Right lobe of liver (tissue), 6 donors: ENCODE measurements around the gene CYSLTR2. TPM values are rescaled to one million over a fixed set of nuclear protein-coding genes. Genes with fewer than 3 reads are reported as not detected.

ENCODE experiments used
- ATAC-seq, 4 donors: fragments of 200-7000 bp; cut with Tn5 transposase; one replicate each; pipeline ENCODE4 v1.9.1; 2020; ENCODE audit warnings: mild to moderate bottlenecking in 4 of 4, moderate library complexity in 4 of 4
- DNase-seq, 3 donors: peaks; one replicate each; pipeline ENCODE4 v3.0.0-alpha.2; 2020
- H3K27ac ChIP-seq, 3 donors: fragments of 200-600 bp; one replicate each; pipeline ENCODE4 v1.8.0; 2022
- H3K27me3 ChIP-seq, 2 donors: fragments of 200-600 bp; one replicate each; pipeline ENCODE4 v1.8.0; 2022
- H3K36me3 ChIP-seq, 4 donors: fragments of 200-600 bp; sonication (generic) in 1 of 4; one replicate each; pipeline versions ENCODE4 v1.5.1 to v1.8.0; 2017 to 2022; ENCODE audit warnings: control low read depth in 1 of 4
- H3K4me1 ChIP-seq, 4 donors: fragments of 200-600 bp; sonication (generic) in 1 of 4; one replicate each; pipeline versions ENCODE4 v1.5.1 to v1.8.0; 2017 to 2022; ENCODE audit warnings: control low read depth in 1 of 4
- H3K4me3 ChIP-seq, 3 donors: fragments of 200-600 bp; one replicate each; pipeline ENCODE4 v1.8.0; 2022
- H3K9me3 ChIP-seq, 4 donors: fragments of 200-600 bp; sonication (generic) in 1 of 4; one replicate each; pipeline versions ENCODE4 v1.5.1 to v1.8.0; 2017 to 2022; ENCODE audit warnings: control low read depth in 1 of 4
- POLR2A ChIP-seq: fragments of 450-650 bp; IDR thresholded peaks from one replicate; pipeline ENCODE4 v1.6.1; 2017; ENCODE audit warnings: antibody characterized with exemption, mild to moderate bottlenecking
- WGBS: methylation state at CpG from one replicate; pipeline ENCODE4 v1.1.6; 2018; ENCODE audit warnings: low coverage, low lambda C conversion rate; ENCODE audit not compliant: insufficient coverage; ENCODE audit errors: missing lambda C conversion rate; 5-methylcytosine and 5-hydroxymethylcytosine counted together
- intact Hi-C, 2 donors: fragments of 100-400 bp; cut with DNase I; formaldehyde crosslinking; loops; one replicate each; pipeline versions ENCODE4 v1.11.2 to v1.14.1; 2022
- total RNA-seq, 6 experiments: library from RNA; depleted of rRNA in 2 of 6; stranded (reverse); fragments of >200 nt in 2 of 6; fragmentation: NEBNext Ultra II Directional in 3 of 6; extraction: Animal tissue kit (Norgen Biotek cat#: 25700) in 3 of 6; gene quantifications; one replicate each; pipeline versions ENCODE4 v1.1.0 to v1.2.4, GENCODE V29; 2016 to 2023
- TF ChIP-seq, protein P1 (sequence below), 4 donors: fragments of 200-600 bp in 3 of 4; fragments of 450-650 bp in 1 of 4; IDR thresholded peaks; one replicate each; pipeline versions ENCODE4 v1.5.1 to v1.8.0; 2016 to 2022; ENCODE audit warnings: antibody characterized with exemption in 4 of 4, mild to moderate bottlenecking in 2 of 4
- donor health status: DM: no; HTN: yes; CAD: no.
- donor health status: DM: no; HTN: no; CAD: no.
- donor health status: DM: no; HTN: no; CAD: no.
- donor health status: DM: no; HTN: yes; CAD: no.
- donor health status: DM: no; HTN: yes; CAD: no.

Gene CYSLTR2
- total RNA-seq, 6 experiments from 2014 or later: 0.06 to 0.93 (median 0.14) TPM

DNA sequence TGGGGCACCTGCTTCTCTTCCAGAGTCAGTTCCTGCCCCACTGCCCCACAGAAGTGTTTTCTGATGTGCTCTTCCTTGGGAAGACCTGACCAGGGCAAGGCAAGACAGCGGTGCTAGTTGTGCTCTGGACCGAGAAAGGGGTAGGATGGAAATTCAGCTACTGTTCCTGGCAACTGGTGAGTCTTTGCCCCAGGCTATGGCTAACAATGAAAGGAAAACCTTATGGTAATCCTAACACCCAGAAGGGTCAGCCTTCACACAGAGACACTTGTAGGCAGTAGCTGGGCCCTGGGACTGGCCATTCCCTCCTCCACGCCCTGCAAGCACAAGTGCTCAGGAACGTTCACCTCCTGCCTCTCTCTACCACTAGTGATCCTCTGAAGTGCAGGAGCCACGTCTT lies 9.6 kb upstream of the CYSLTR2 start:
- Histone ChIP-seq H3K27ac (no peak overlapping the region), H3K4me1 (no peaks in the 10 kb centered on the region), H3K36me3 (no peaks in the 10 kb centered on the region), H3K4me3 (no peak overlapping the region), H3K9me3 (no peaks in the 10 kb centered on the region), H3K27me3 (no peaks in the 10 kb centered on the region)
- 44% methylated on average over 2 of the region's 5 CpGs for WGBS
- peak in 1 of 4 donors; percentile 17 for ATAC-seq
- intact Hi-C loops: no loop called here
- no peak for TF ChIP-seq POLR2A
- TF ChIP-seq, protein P1, sequence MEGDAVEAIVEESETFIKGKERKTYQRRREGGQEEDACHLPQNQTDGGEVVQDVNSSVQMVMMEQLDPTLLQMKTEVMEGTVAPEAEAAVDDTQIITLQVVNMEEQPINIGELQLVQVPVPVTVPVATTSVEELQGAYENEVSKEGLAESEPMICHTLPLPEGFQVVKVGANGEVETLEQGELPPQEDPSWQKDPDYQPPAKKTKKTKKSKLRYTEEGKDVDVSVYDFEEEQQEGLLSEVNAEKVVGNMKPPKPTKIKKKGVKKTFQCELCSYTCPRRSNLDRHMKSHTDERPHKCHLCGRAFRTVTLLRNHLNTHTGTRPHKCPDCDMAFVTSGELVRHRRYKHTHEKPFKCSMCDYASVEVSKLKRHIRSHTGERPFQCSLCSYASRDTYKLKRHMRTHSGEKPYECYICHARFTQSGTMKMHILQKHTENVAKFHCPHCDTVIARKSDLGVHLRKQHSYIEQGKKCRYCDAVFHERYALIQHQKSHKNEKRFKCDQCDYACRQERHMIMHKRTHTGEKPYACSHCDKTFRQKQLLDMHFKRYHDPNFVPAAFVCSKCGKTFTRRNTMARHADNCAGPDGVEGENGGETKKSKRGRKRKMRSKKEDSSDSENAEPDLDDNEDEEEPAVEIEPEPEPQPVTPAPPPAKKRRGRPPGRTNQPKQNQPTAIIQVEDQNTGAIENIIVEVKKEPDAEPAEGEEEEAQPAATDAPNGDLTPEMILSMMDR (IDR thresholded peaks at IDR 0.05): no peak
- DNase-seq: no peak

DNA sequence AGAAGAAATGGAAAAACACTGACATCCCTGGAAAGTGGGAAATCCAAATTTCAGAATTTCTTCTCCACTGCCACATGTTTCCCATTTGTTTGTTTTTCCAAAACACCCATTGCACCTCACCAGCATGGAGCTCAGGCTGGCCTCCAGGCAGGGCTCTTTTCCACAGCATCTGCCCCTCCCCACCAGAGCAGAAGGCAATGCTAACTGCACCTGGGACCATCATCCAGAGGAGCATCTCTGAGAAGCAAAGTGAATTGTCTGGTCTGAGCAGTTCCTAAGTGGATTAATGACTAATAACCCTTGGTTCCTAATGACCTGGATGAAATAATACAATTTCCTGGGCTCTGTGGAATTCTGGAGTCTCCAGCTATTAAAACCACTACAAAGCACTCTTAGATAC lies 8.8 kb upstream of the CYSLTR2 start:
- TF ChIP-seq, protein P1 (IDR thresholded peaks at IDR 0.05): no peak
- TF ChIP-seq POLR2A: no peak
- no peak overlapping the region for H3K4me3 ChIP-seq
- no peak for DNase-seq
- ATAC-seq: no peak
- H3K27me3 ChIP-seq: no peaks in the 10 kb centered on the region
- no peak overlapping the region for H3K27ac ChIP-seq
- no peaks in the 10 kb centered on the region for H3K4me1 ChIP-seq
- no peaks in the 10 kb centered on the region for H3K9me3 ChIP-seq
- intact Hi-C loops: no loop called here
- no peaks in the 10 kb centered on the region for H3K36me3 ChIP-seq

DNA sequence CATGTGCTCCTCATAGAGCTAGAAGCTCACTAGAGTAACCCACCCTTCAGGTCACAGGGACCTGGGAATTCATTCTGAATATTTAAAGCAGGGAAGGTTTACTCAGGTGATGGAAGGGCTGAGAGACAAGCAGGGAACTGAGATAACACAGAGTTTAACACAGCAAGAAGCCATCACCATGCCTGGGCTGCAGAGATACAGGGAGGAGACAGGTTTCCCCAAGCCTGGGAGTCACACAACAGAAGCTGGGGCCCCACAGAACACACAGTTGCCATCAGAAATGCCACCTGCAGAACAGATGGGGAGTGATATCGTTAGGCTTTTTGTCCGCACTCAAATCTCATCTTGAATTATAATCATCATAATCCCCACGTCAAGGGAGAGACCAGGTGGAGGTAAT lies 7.9 kb upstream of the CYSLTR2 start:
- Histone ChIP-seq H3K27ac (no peak overlapping the region), H3K9me3 (no peaks in the 10 kb centered on the region), H3K36me3 (no peaks in the 10 kb centered on the region), H3K27me3 (no peaks in the 10 kb centered on the region), H3K4me1 (no peaks in the 10 kb centered on the region), H3K4me3 (no peak overlapping the region)
- intact Hi-C loops: no loop called here
- TF ChIP-seq, protein P1 (IDR thresholded peaks at IDR 0.05): no peak
- TF ChIP-seq POLR2A: no peak
- DNase-seq (no peak), ATAC-seq (no peak)
- WGBS: 65% methylated on average over 2 of the region's 3 CpGs

DNA sequence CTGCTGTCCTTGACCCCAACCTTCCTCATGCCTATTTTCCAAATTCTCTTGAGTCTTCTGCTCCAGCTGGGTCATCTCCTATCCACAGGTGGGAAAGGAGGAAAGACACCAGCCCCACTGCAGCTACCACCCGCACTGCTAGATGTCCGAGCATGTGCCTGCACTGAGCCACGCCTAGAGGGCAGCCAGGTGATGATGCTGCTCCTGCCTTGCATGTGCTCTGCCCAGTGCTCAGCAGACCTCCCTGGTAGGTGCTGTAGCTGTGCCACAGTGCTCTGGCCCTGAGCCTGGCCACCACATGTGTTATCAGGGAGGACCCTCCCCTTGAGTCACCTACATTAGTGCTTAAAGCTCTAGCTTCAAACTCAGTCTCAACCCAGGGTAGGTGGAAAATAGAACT lies 6.9 kb upstream of the CYSLTR2 start:
- Histone ChIP-seq H3K4me1 (no peaks in the 10 kb centered on the region), H3K36me3 (no peaks in the 10 kb centered on the region), H3K4me3 (no peak overlapping the region), H3K27ac (no peak overlapping the region), H3K9me3 (no peaks in the 10 kb centered on the region), H3K27me3 (no peaks in the 10 kb centered on the region)
- ATAC-seq (peak in 1 of 4 donors; percentile 22), DNase-seq (no peak)
- TF ChIP-seq, protein P1 (IDR thresholded peaks at IDR 0.05): no peak
- no CpG with 5 or more reads among the region's 3 CpGs for WGBS
- intact Hi-C loops: no loop called here

DNA sequence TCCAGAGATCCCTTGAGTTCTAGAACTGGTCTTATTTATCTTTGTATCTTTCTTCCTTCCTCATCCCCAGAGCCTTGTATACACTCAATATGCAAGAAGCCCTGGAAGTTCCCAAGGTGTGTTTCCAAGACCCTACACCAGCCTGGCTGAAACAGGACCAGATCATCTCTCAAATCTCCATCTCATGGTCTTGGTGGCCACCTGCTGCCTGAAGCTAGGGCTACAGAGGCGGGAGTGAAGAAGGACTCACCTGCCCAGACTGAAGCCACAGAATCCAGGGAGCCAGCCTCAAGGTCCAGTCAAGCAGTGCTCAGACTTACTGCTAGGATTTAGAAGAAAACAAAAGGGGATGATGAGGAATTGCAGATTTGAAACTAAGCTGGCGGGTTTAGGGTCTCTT lies 6.1 kb upstream of the CYSLTR2 start:
- WGBS: 91% methylated on average over 1 of the region's 2 CpGs
- TF ChIP-seq POLR2A: no peak
- TF ChIP-seq, protein P1 (IDR thresholded peaks at IDR 0.05): peak in 1 of 4 donors; percentile 29
- Histone ChIP-seq H3K27me3 (no peaks in the 10 kb centered on the region), H3K4me1 (no peaks in the 10 kb centered on the region), H3K36me3 (no peaks in the 10 kb centered on the region), H3K27ac (no peak overlapping the region), H3K9me3 (no peaks in the 10 kb centered on the region), H3K4me3 (no peak overlapping the region)
- ATAC-seq (peak in 3 of 4 donors; percentile 23 to 49 (median 43)), DNase-seq (no peak)
- intact Hi-C loops: no loop called here
